Mucosa of descending colon (tissue), 3 donors: ENCODE measurements around the gene YPEL1. TPM values are rescaled to one million over a fixed set of nuclear protein-coding genes. Genes with fewer than 3 reads are reported as not detected.

ENCODE experiments used
- ATAC-seq: fragments of 200-7000 bp; cut with Tn5 transposase; one replicate; pipeline ENCODE4 v1.9.1; 2020; ENCODE audit warnings: mild to moderate bottlenecking, moderate library complexity
- DNase-seq, 3 donors: peaks; one replicate each; pipeline ENCODE4 v3.0.0-alpha.2; 2020
- H3K36me3 ChIP-seq: fragments of 200-600 bp; one replicate; pipeline ENCODE4 v1.8.0; 2021; ENCODE audit warnings: low read depth, mild to moderate bottlenecking
- H3K4me1 ChIP-seq: fragments of 200-600 bp; one replicate; pipeline ENCODE4 v1.8.0; 2021; ENCODE audit warnings: low read depth, mild to moderate bottlenecking
- H3K4me3 ChIP-seq: fragments of 200-600 bp; one replicate; pipeline ENCODE4 v1.8.0; 2021; ENCODE audit warnings: mild to moderate bottlenecking
- H3K9me3 ChIP-seq: fragments of 200-600 bp; one replicate; pipeline ENCODE4 v1.8.0; 2021; ENCODE audit warnings: mild to moderate bottlenecking
- intact Hi-C, 2 donors: fragments of 100-400 bp; cut with DNase I in 1 of 2; cut with micrococcal nuclease in 1 of 2; formaldehyde crosslinking; loops; one replicate each; pipeline versions ENCODE4 v1.11.0 to v1.11.1; 2022; cut with DNase I, micrococcal nuclease
- microRNA-seq: library from miRNA; unstranded; fragments of <30 nt; microRNA quantifications from one replicate; pipeline ENCODE4, GENCODE V29; 2019
- total RNA-seq, 3 donors: library from RNA; stranded (reverse); fragmentation: NEBNext Ultra II Directional in 2 of 3; extraction: Animal tissue kit (Norgen Biotek cat#: 25700) in 2 of 3; gene quantifications; one replicate each; pipeline versions ENCODE4 v1.2.1 to v1.2.4, GENCODE V29; 2021 to 2023
- TF ChIP-seq, protein P1 (sequence below): fragments of 200-600 bp; IDR thresholded peaks from one replicate; pipeline ENCODE4 v1.8.0; 2022; ENCODE audit warnings: antibody characterized with exemption, mild to moderate bottlenecking
- donor health status: DM: no; HTN: no; CAD: no; lungs with moderate emphysema.
- donor health status: DM: no; HTN: no; CAD: no.
- donor health status: DM: no; HTN: yes; CAD: no.

YPEL1 gene
- total RNA-seq, 3 donors from 2014 or later = 2.7 to 6.8 (median 2.8) TPM

DNA sequence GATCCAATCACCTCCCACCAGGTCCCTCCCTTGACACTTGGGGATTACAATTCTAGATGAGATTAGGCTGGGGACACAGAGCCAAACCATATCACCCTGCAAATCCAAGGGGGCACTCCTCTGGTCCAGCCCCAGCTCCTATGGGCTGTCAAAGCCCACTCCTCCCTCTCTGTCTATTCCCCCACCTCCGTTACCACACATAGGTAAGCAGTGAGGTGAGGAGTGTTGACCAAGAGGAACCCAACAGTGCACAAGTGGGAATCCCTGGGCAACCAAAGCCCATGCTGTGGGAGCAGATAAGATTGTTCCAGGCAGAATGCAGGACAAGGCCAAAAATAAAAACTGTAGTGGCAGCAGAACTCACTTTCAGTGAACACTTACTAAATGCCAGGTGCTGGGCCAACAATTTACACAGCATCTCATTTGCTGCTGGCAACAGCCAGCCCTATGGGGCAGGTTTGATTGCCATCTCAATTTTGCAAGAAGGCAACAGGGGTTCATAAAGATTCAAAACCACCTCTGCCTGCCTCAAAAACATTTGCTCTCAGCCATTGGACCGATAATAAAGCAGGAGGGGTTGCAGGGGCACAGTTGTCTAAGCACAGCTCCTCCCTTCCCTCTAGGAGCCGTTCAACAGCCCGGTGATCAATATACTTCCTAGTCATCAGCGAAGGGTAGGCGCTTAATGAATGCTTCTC lies 84.6 kb downstream of the YPEL1 start:
- Histone ChIP-seq H3K9me3 (no peaks in the 10 kb centered on the region), H3K4me1 (peaks cover 16% of the 10 kb centered on the region), H3K36me3 (no peaks in the 10 kb centered on the region), H3K4me3 (no peak overlapping the region)
- DNase-seq (no peak), ATAC-seq (no peak)
- intact Hi-C loops = no loop called here
- TF ChIP-seq, protein P1, sequence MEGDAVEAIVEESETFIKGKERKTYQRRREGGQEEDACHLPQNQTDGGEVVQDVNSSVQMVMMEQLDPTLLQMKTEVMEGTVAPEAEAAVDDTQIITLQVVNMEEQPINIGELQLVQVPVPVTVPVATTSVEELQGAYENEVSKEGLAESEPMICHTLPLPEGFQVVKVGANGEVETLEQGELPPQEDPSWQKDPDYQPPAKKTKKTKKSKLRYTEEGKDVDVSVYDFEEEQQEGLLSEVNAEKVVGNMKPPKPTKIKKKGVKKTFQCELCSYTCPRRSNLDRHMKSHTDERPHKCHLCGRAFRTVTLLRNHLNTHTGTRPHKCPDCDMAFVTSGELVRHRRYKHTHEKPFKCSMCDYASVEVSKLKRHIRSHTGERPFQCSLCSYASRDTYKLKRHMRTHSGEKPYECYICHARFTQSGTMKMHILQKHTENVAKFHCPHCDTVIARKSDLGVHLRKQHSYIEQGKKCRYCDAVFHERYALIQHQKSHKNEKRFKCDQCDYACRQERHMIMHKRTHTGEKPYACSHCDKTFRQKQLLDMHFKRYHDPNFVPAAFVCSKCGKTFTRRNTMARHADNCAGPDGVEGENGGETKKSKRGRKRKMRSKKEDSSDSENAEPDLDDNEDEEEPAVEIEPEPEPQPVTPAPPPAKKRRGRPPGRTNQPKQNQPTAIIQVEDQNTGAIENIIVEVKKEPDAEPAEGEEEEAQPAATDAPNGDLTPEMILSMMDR = no peak

DNA sequence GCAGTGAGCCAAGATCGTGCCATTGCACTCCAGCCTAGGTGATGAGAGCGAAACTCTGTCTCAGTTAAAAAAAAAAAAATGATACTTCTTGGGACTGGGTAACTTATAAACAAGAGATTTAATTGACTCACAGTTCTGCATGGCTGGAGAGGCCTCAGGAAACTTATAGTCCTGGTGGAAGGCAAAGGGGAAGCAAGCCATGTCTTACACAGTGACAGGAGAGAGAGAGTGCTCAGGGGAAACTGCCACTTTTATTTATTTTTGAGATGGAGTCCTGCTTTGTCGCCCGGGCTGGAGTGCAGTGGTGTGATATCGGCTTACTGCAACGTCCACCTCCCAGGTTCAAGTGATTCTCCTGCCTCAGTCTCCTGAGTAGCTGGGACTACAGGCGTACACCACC lies 85.3 kb downstream of the YPEL1 start:
- no peaks in the 10 kb centered on the region for H3K36me3 ChIP-seq
- TF ChIP-seq, protein P1 = no peak
- no peak overlapping the region for H3K4me3 ChIP-seq
- H3K9me3 ChIP-seq = no peaks in the 10 kb centered on the region
- no peak for DNase-seq
- H3K4me1 ChIP-seq = peaks cover 16% of the 10 kb centered on the region
- intact Hi-C loops = no loop called here
- no peak for ATAC-seq

Small RNA genes lying within 50 kb of the gene (microRNA-seq; reads per million reads assigned to microRNA genes)
- 439 reads per million, percentile 77 among the genes with 10 or more reads in this experiment for gene MIR130B
- gene MIR301B = 4.0 reads per million, percentile 18 among the genes with 10 or more reads in this experiment

Other genes starting within 250 kb of the YPEL1 start
- gene RIMBP3C, start 184.3 kb downstream of the YPEL1 start, total RNA-seq = under 1 TPM in 2 of 3 donors, not detected in 1; 0.13 to 0.22 TPM
- 10 to 100 TPM; 52.6 to 60.9 (median 60.7) TPM for gene UBE2L3, start 168.1 kb downstream of the YPEL1 start, total RNA-seq
- gene YDJC, start 105.8 kb downstream of the YPEL1 start, total RNA-seq = 10 to 100 TPM; 12.5 to 26.5 (median 21.7) TPM
- gene CCDC116, start 103.0 kb downstream of the YPEL1 start, total RNA-seq = under 1 TPM; 0.22 to 0.89 (median 0.26) TPM
- 10 to 100 TPM; 25.8 to 48.8 (median 28.0) TPM for gene SDF2L1, start 93.5 kb downstream of the YPEL1 start, total RNA-seq
- 10 to 100 TPM; 42.5 to 68.3 (median 61.6) TPM for gene PPIL2, start 69.8 kb downstream of the YPEL1 start, total RNA-seq
- 100 to 1,000 TPM; 126 to 131 (median 127) TPM for gene MAPK1, start 131.9 kb upstream of the YPEL1 start, total RNA-seq
- 10 to 100 TPM; 10.5 to 27.5 (median 14.8) TPM for gene PPM1F, start 217.1 kb upstream of the YPEL1 start, total RNA-seq
- gene TOP3B, start 247.0 kb upstream of the YPEL1 start, total RNA-seq = 10 to 100 TPM; 30.4 to 40.0 (median 38.3) TPM